T-helper 2 cell treated with Interferon-gamma antibody and Interleukin-4, amounts not matched to agents 5 μg/mL and 100 μg/mL, for 36 hours (primary cell): ENCODE results near the gene CDCP1.
A peak's percentile ranks its signal among the peaks of the same experiment; 100 is the strongest.
"Not testable (repeated sequence)": the region's sequence is repeated elsewhere in the genome, so short reads cannot be mapped to it uniquely, and the experiment has no call there.

Experiments used
- DNase-seq: peaks from one replicate; pipeline ENCODE4 v3.0.0; 2021; ENCODE audit warnings: low spot score
- H3K27ac Mint-ChIP-seq: one replicate; pipeline ENCODE4 v1.8.0; 2021; ENCODE audit warnings: mild to moderate bottlenecking, mixed read lengths
- H3K27me3 Mint-ChIP-seq: one replicate; pipeline ENCODE4 v1.8.0; 2021; ENCODE audit warnings: low read depth, mixed read lengths
- H3K36me3 Mint-ChIP-seq: one replicate; pipeline ENCODE4 v1.8.0; 2021; ENCODE audit warnings: low read depth, mixed read lengths
- H3K4me1 Mint-ChIP-seq: one replicate; pipeline ENCODE4 v1.8.0; 2021; ENCODE audit warnings: low read depth, mixed read lengths
- H3K4me3 Mint-ChIP-seq: one replicate; pipeline ENCODE4 v1.8.0; 2022; ENCODE audit warnings: mild to moderate bottlenecking, moderate library complexity, mixed read lengths
- H3K9me3 Mint-ChIP-seq: one replicate; pipeline ENCODE4 v1.8.0; 2021; ENCODE audit warnings: mixed read lengths

Gene CDCP1

GRCh38 chr3:45064512-45065372 is 81.4 kb downstream of the CDCP1 start:
- no peaks in the 10 kb centered on the region for H3K9me3 Mint-ChIP-seq
- DNase-seq, result peak; percentile 79
- H3K27ac Mint-ChIP-seq, result peak overlapping the region; percentile 95
- peaks cover 32% of the 10 kb centered on the region for H3K4me1 Mint-ChIP-seq
- H3K27me3 Mint-ChIP-seq, result peaks cover 5% of the 10 kb centered on the region
- H3K4me3 Mint-ChIP-seq, result peak overlapping the region; percentile 78
- no peaks in the 10 kb centered on the region for H3K36me3 Mint-ChIP-seq

- DNase-seq, result no peak
- peaks cover 35% of the 10 kb centered on the region for H3K4me1 Mint-ChIP-seq
- H3K9me3 Mint-ChIP-seq, result no peaks in the 10 kb centered on the region
- no peak overlapping the region for H3K4me3 Mint-ChIP-seq
- H3K27ac Mint-ChIP-seq, result no peak overlapping the region
- no peaks in the 10 kb centered on the region for H3K27me3 Mint-ChIP-seq
- H3K36me3 Mint-ChIP-seq, result no peaks in the 10 kb centered on the region
Measured at GRCh38 chr3:45062697-45063070, 83.5 kb downstream of the CDCP1 start.

GRCh38 chr3:45060165-45060892 is 85.8 kb downstream of the CDCP1 start:
- no peaks in the 10 kb centered on the region for H3K9me3 Mint-ChIP-seq
- H3K27me3 Mint-ChIP-seq, result no peaks in the 10 kb centered on the region
- no peak for DNase-seq
- no peaks in the 10 kb centered on the region for H3K36me3 Mint-ChIP-seq
- no peak overlapping the region for H3K4me3 Mint-ChIP-seq
- peaks cover 33% of the 10 kb centered on the region for H3K4me1 Mint-ChIP-seq
- H3K27ac Mint-ChIP-seq, result no peak overlapping the region

DNA sequence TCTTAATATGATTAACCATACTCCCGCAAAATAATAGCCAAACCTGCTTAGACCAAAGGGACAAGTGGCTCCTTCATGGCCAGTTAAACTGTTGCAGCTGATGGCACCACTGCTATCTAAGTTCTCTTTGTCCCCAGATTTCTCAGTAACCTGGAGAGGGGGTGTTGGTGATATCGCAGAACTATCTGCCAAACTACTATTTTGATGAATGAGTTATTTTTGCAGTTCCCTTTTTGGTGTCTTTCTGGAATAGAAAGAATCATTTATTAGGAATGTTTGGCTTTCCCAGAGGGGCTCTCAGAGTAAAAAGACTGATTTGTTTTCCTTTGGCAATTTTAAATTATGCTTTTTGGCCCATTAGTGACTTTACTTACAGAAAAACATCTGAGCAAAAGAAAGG is 87.0 kb downstream of the CDCP1 start:
- DNase-seq, result no peak
- no peaks in the 10 kb centered on the region for H3K9me3 Mint-ChIP-seq
- H3K27ac Mint-ChIP-seq, result no peak overlapping the region
- H3K4me3 Mint-ChIP-seq, result no peak overlapping the region
- H3K36me3 Mint-ChIP-seq, result no peaks in the 10 kb centered on the region
- H3K4me1 Mint-ChIP-seq, result peaks cover 33% of the 10 kb centered on the region
- no peaks in the 10 kb centered on the region for H3K27me3 Mint-ChIP-seq

GRCh38 chr3:45057557-45057956 is 88.6 kb downstream of the CDCP1 start:
- H3K36me3 Mint-ChIP-seq, result no peaks in the 10 kb centered on the region
- no peak for DNase-seq
- H3K27me3 Mint-ChIP-seq, result no peaks in the 10 kb centered on the region
- peak overlapping the region; percentile 6 for H3K27ac Mint-ChIP-seq
- H3K9me3 Mint-ChIP-seq, result no peaks in the 10 kb centered on the region
- peaks cover 40% of the 10 kb centered on the region for H3K4me1 Mint-ChIP-seq
- H3K4me3 Mint-ChIP-seq, result no peak overlapping the region

- Mint-ChIP-seq H3K27ac (no peak overlapping the region), H3K27me3 (peaks cover 2% of the 10 kb centered on the region), H3K9me3 (no peaks in the 10 kb centered on the region)
Measured at GRCh38 chr3:45056608-45057301, 89.4 kb downstream of the CDCP1 start.

GRCh38 chr3:45055411-45056143 is 90.6 kb downstream of the CDCP1 start:
- no peak for DNase-seq
- peaks cover 38% of the 10 kb centered on the region for H3K4me1 Mint-ChIP-seq
- no peaks in the 10 kb centered on the region for H3K36me3 Mint-ChIP-seq
- H3K9me3 Mint-ChIP-seq, result no peaks in the 10 kb centered on the region
- H3K27ac Mint-ChIP-seq, result no peak overlapping the region
- H3K27me3 Mint-ChIP-seq, result peaks cover 2% of the 10 kb centered on the region
- H3K4me3 Mint-ChIP-seq, result no peak overlapping the region

More at GRCh38 chr3:45056608-45057301, 89.4 kb downstream of the CDCP1 start:
- Mint-ChIP-seq H3K4me3 (no peak overlapping the region), H3K36me3 (no peaks in the 10 kb centered on the region), H3K4me1 (peaks cover 38% of the 10 kb centered on the region)
- DNase-seq, result no peak

DNA sequence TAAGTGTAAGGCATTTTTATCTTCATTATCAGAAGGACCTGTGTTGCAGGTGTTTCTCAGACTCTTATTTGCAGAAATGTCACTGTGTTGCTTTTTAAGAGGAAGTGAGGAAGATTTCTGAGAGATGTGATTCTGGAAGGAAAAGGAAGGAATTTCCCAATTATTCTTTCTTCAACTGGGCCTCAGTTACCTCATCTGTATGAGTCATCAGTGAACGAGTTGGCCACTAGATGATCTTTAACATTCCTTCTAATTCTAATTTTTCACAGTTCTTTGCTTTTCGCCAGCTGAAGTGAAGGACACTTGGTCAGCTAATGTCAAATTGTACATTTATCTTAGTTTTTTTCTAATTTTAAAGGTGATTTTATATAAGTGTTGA is 91.2 kb downstream of the CDCP1 start:
- H3K36me3 Mint-ChIP-seq, result no peaks in the 10 kb centered on the region
- H3K27me3 Mint-ChIP-seq, result peaks cover 6% of the 10 kb centered on the region
- H3K4me1 Mint-ChIP-seq, result peaks cover 38% of the 10 kb centered on the region
- DNase-seq, result no peak
- no peaks in the 10 kb centered on the region for H3K9me3 Mint-ChIP-seq
- H3K27ac Mint-ChIP-seq, result no peak overlapping the region
- H3K4me3 Mint-ChIP-seq, result no peak overlapping the region

GRCh38 chr3:45054196-45054857 is 91.9 kb downstream of the CDCP1 start:
- peak overlapping the region; percentile 33 for H3K27ac Mint-ChIP-seq
- peaks cover 38% of the 10 kb centered on the region for H3K4me1 Mint-ChIP-seq

DNA sequence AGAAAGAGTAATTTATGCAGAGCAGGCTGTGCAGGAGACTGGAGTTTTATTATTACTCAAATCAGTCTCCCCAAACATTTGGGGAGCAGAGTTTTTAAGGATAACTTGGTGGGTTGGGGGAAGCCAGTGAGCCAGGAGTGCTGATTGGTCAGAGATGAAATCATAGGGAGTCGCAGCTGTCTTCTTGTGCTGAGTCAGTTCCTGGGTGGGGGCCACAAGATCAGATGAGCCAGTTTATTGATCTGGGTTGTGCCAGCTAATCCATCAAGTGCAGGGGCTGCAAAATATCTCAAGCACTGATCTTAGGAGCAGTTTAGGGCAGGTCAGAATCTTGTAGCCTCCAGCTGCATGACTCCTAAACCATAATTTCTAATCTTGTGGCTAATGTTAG is 92.4 kb downstream of the CDCP1 start:
- Mint-ChIP-seq H3K4me1 (peaks cover 37% of the 10 kb centered on the region), H3K4me3 (peak overlapping the region; percentile 18), H3K27me3 (peaks cover 16% of the 10 kb centered on the region), H3K27ac (peak overlapping the region; percentile 33)
- not testable (repeated sequence) for H3K9me3 Mint-ChIP-seq, DNase-seq, H3K36me3 Mint-ChIP-seq

More at GRCh38 chr3:45054196-45054857, 91.9 kb downstream of the CDCP1 start:
- Mint-ChIP-seq H3K9me3 (no peaks in the 10 kb centered on the region), H3K36me3 (no peaks in the 10 kb centered on the region), H3K4me3 (no peak overlapping the region), H3K27me3 (peaks cover 13% of the 10 kb centered on the region)
- DNase-seq, result no peak

DNA sequence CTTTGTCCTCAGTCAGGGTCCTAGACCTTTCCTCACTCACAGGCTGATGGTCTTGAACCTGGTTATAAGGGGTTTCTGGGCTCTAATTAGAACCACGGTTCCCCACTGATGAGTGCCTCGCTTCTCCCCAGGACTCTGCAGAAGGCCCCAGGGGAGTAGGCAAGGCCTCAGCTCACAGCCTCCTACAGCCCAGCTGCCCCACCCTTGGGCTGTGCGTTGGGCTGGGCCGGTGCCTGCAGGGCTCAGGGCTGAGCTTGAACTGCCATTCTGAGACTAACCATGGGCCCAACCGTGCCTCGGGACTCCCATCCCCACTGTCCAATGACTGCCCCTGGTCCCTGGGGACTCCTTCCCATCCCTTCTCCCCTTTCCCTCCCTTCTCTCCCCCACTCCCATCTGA is 94.5 kb downstream of the CDCP1 start:
- Mint-ChIP-seq H3K36me3 (no peaks in the 10 kb centered on the region), H3K4me3 (no peak overlapping the region), H3K9me3 (no peaks in the 10 kb centered on the region)

DNA sequence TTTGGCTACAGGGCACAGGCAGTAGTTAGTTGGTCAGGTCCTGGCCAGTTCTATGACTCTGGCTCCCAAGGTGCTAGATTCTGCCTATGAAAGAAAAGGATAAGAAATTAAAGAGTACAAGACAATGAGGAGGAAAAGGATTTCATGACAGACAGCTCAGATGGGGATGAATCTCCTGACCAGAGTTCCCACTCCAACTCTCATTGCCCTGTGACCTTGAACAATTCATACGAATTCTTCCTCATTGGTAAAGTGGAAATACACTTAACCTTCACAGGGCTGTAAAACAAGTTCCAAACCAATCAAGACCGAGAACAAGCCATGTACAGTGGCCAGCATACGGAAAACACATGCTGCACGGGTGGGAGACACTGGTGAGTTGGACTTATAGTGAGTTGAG is 96.4 kb downstream of the CDCP1 start:
- DNase-seq, result no peak
- Mint-ChIP-seq H3K27ac (no peak overlapping the region), H3K9me3 (no peaks in the 10 kb centered on the region), H3K4me1 (peaks cover 17% of the 10 kb centered on the region), H3K27me3 (peaks cover 38% of the 10 kb centered on the region), H3K36me3 (no peaks in the 10 kb centered on the region), H3K4me3 (no peak overlapping the region)

More for the DNA sequence above, 94.5 kb downstream of the CDCP1 start:
- H3K4me1 Mint-ChIP-seq, result peaks cover 26% of the 10 kb centered on the region
- H3K27ac Mint-ChIP-seq, result no peak overlapping the region
- peaks cover 29% of the 10 kb centered on the region for H3K27me3 Mint-ChIP-seq
- DNase-seq, result no peak

DNA sequence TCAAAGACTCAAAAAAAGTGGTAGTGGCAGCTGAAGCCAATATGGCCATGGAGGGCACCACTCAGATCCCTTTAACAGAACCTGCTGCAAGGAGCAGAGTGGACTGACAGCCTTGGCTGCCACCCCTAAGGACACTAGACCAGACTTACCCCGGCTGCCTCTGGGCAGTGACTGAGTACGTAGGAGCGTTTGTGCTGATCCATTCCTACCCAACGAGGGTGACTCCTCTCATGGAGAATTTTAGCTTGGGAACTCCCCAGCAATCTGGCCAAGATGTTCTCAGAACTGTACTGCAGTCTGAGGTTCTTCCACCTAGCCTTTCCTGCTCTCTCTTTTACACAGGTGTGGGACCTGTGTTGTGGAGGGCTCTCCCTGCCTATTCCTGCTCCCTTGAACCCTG is 97.9 kb downstream of the CDCP1 start:
- Mint-ChIP-seq H3K36me3 (no peaks in the 10 kb centered on the region), H3K27me3 (peaks cover 38% of the 10 kb centered on the region), H3K4me3 (no peak overlapping the region), H3K27ac (no peak overlapping the region), H3K9me3 (no peaks in the 10 kb centered on the region), H3K4me1 (peaks cover 2% of the 10 kb centered on the region)
- DNase-seq, result no peak
